ENCODE results near the gene MYCBPAP.

Gene MYCBPAP

DNA sequence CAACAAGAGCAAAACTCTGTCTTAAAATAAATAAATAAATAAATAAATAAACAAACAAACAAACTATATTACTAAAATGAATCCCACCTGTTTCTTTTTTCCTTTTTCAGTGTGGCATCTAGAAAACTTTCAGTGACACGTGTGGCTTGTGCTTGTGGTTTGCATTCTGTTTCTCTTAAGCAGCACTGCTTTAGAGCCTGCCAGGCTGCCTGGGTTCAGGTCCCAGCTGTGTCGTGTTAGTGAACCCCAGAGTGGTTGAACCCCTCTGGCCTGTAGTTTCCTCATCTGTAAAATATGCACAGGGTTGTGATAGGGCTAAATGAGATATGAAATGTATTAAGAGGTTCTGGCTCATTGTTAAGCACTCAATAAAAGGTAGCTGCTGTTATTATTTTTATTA is 12.2 kb downstream of the MYCBPAP start:
- no peak for DNase-seq

DNA sequence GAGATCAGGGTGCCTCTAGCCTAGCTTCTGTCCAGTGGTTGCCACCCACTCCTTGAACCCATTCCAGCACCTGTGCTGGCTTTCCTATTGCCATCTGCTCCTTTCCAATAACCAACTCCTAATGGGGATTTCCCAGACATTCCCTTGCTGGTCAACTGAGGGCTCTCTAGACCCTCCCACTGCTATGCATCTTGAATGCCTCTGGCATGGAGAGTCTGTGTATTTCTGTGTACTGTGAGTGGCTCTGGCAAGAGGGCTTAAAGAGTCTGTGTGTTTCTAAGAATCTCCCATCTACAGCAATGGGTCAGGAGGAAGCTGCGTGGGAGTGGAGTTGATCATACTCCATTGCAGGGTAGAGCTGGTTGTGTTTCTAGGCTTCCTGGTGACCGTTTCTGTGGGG is 13.3 kb downstream of the MYCBPAP start:
- no peak for DNase-seq

DNA sequence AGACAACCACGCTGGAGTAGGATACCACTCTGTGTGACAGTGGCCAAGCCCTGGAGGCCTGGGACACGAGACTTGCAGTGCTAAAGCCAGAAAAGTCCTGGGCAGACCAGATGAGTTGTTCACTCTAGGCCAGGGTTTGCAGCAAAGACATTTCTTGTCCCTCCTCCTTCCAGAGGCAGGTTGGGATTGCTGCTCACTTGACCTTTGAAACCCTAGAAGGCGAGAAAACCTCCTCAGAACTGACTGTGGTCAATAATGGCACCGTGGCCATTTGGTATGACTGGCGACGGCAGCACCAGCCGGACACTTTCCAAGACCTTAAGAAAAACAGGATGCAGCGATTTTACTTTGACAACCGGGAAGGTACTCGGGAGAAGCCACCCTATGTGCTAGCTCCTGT is 14.5 kb downstream of the MYCBPAP start:
- DNase-seq: no peak

DNA sequence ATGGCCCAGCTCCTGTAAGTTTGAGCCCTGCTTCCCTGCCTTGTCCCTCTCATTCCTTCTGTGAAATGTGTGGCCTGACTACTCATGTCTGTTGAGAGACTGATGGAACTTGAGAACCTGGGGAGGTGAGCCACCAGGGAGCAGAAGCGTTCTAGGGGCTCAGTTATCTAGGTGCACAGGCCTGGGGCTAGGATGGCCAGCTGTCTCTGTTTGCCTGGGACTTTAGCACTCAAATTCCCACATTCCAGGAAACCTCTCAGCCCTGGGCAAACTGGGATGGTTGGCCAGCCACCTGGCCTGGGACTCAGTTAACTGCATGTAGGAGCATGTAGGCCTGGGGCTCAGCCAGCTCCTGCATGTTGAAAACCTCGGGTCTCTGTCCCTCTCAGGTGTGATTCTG is 15.0 kb downstream of the MYCBPAP start:
- no peak for DNase-seq

DNA sequence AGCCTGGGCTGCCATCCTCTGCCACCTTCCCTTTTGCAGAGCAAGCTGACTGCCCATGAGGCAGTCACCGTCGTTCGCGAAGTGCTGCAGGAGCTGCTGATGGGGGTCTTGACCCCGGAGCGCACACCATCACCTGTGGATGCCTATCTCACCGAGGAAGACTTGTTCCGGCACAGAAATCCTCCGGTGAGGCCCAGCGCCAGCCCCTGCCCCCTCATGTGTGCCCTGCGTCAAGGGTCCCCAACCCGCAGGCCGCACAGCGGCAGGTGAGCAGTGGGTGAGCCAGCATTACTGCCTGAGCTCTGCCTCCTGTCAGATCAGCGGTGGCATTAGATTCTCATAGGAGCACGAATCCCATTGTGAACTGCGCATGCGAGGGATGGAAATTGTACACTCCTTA is 16.6 kb downstream of the MYCBPAP start:
- no peak for DNase-seq

DNA sequence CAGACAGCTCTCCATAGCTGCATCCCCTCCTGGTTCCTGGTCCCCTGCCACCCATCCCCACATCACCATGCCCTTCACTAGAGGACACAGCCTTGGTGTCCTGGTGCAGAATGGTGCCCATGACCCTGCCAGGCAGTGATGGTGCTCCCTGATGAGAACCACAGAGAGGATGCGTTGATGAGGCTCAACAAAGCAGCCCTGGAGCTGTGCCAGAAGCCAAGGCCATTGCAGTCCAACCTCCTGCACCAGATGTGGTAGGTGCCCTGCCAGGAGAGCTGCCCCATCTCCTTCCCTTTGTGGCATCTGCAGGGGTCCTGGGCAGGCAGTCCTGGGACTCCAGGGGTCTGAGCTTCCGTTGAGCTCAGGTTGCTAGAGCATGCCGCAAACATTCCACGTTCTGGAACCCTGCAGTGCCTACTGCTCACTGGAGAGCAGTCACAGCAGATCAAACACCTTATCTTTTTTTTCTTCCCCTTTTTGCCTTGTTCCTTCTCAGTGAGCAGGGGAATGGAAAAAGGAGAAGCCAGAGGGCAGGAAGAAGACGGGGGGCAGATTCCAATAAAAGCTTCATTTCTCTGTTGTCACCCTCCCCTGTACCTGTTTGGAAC is 19.0 kb downstream of the MYCBPAP start:
- no peak for DNase-seq

DNA sequence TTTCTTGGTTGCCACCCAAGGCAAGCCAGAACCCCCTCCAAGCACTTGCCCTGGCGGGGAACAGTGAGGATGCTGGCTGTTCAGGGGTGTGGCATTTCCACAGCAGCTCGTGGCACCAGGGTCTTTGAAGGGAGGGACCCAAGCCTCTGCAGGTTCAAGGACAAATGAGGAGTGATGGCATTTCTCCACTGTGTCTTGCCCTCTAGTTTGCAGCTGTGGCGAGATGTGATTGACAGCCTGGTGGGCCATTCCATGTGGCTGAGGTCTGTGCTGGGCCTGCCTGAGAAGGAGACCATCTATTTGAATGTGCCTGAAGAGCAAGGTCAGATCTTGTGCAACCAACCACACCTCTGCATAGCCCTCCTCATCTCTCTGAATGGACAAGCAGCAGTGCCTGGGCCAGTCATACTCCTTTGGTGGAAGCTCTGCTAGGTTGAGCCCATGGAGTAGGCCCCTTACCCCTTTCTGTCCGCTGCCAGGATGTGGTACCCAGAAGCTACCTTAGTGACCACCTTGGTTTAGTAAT is 19.8 kb downstream of the MYCBPAP start:
- DNase-seq: no peak

DNA sequence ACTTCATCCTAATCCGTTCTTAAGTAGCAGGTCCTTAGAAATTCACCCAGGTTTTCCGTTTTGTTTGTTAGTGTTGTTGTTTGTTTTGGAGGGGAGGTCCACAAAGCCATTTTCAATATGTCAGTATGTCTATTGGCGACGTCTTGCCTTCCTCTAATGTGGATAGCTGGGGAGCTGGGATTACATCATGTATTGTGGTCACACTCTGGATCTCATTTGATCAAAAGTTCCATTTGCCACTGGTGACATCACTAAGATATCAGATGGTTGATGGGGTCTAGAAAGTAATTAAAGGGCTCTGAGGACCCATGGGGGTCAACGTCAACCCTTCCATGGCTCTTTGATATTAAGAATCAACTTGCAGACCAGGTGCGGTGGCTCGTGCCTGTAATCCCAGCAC is 21.6 kb downstream of the MYCBPAP start:
- no peak for DNase-seq

DNA sequence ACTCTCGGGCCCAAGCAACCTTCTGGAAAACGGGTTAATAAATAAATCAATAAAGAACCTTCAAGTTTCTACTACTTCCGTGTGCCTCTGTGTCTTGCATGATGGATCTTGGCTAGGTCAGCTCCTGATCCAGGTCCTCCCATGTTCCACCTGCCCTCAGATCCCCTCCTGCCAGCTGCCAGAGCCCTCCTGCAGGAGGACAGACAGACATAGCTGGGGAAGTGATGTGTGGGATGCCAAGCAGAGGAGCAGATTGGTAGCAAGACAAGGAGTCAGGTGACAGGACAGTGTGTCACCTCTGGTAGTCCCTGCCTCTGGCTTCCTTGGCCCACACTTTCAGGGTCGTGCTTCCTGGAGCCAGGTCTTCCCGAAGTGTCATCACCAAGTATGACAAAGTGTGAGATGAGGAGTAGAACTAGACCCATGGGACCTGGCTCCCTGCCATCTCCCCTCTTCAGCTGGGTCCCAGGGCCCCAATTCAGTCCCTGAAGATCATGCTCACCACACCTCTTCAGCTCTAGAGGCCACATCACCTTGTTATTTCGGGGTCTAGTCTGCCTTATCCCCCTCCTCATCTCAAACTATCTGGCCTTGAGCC is 23.3 kb downstream of the MYCBPAP start:
- no peak for DNase-seq

DNA sequence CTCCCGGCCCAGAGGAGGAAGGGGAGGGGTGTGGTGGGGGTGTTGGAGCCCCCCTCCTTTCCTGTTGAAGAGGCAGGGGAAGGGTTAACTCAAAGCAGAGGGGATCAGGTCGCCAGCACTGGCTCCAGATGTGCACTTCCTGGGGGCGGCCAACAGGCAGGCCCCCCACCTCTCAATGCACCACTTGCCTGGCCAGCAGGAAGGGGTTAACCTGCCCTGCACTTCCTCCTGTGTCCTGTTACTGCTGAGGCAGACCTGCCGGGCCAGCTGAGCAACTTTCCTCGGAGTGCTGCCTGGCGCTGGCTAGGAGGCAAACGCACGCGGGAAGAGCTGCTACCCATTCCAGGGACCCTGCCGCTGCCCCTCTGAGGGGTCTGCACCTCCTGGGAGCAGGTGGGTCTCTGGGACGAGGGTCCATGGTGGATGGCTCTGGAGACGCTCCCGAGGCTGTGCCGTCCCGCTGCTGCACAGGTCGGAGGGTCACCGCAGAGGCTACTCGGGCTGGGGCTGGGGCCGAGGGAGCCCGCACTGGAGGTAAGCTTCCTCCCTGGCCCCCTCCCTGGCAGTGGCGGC is 24.3 kb downstream of the MYCBPAP start, which contains the start of gene EPN3:
TSS of gene EPN3 (plus strand) at position 284 of the 573 bp plus-strand sequence. CDS start 3,822 bp downstream, outside the sequence.
- DNase-seq: no peak

DNA sequence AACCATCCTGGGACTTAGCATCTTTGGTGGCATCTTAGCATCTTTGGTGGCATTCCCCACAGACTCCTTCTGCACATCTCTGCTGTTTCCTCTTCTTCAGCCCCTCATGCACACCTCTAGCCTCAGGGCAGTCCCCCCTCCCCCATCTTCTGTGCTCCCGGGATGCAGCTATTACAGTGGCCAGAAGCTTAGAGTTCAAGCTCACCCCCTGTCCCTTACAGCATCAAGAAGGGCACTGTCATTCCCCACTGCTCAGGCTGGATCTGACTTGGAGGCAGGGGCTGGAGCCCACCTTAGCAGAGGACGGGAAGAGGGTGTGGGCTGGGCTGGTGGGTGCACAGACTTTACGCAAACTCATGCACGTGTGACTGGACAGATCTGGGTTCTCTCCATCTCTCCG is 24.9 kb downstream of the MYCBPAP start:
- DNase-seq: no peak

DNA sequence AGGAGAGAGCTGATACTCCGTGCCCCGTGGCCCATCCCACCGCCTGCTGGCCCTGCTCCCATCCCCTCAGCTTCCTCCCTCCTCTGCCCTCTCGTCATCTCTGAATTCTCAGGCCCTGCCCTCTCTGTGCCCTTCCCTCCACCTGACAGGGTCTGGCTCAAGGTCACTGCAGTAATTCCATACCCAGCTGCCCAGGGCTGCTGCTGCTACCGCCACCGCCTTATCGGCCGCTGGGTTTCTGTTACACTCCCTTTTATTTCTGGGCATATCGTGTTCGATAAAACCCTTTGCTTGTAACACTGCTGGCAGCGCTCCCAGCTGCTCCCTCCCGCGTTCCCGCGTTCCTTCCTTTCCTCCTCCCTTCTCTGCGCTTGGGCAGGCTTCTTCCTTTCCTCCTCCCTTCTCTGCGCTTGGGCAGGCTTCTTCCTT is 25.5 kb downstream of the MYCBPAP start:
- DNase-seq: no peak

DNA sequence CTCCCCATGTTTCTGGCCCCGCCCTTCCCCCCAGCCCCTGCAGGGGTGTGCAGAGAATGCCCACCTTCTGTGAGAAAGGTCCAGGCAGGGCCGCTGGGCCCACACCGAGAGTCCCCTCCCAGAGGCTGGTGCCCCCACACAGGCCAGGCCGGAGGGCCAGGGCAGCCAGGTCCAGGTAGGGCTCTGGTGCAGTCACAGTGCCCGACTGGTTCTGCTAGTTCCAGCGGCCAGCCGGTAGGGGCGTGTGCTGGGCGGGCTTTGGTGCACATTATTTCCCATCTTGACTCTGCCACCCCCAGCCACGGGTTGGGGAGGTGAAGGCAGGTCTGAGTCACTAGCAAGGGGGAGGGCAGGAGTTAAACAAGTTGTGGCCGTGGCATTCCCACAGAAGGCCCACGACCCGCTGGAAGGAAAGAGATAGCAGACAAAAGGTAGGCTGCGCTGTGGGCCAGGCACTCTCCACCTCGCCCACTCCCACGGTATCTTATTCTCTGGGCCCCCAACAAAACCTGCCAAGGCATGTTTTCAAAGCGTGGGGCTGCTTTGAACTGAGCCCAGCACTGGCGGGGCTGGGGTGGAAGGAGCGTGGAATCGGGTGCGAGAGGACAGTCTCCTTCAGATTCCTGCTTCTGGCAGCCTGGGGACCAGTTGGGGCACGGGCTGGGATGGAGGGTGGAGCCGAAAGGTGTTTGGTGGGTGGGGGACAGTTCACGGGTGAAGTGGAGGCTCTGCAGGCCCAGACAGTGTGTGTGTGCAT is 26.2 kb downstream of the MYCBPAP start:
- peak; percentile 27 for DNase-seq

DNA sequence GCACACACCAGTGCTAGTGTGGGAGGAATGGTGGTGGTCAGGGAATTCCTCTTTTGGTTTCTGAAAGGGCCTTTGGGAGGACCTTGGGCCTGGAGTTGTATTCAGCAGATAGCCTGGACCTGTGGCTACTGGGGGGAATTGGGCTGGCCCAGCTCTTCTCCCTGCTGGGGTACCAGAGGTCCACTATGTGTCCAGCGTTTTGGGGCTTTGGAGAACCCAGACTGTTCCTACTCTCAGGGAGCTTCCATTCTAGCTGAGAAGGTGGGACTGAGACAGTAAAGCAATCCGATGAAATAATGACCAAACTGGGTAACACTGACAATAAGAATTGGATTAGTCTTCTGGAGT is 26.7 kb downstream of the MYCBPAP start:
- DNase-seq: no peak

DNA sequence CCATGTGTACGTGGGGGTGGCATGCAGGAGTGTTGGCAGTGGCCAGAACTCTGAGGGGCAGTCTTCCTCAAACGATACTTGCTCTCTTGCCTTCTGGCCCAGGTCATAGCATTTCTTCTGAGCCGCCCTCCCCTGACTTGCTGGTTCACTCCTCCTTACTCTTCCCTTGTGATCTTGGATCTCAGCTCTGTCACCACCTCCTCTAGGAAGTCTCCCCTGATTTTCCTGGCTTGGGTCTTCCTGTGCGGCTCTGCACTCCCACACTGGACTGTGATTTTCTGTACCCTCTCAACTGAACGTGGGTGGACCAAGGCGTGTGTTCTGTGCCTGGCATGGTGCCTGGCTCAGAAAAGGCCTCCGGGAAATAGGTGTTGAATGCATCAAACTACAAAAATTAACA is 27.2 kb downstream of the MYCBPAP start:
- no peak for DNase-seq

DNA sequence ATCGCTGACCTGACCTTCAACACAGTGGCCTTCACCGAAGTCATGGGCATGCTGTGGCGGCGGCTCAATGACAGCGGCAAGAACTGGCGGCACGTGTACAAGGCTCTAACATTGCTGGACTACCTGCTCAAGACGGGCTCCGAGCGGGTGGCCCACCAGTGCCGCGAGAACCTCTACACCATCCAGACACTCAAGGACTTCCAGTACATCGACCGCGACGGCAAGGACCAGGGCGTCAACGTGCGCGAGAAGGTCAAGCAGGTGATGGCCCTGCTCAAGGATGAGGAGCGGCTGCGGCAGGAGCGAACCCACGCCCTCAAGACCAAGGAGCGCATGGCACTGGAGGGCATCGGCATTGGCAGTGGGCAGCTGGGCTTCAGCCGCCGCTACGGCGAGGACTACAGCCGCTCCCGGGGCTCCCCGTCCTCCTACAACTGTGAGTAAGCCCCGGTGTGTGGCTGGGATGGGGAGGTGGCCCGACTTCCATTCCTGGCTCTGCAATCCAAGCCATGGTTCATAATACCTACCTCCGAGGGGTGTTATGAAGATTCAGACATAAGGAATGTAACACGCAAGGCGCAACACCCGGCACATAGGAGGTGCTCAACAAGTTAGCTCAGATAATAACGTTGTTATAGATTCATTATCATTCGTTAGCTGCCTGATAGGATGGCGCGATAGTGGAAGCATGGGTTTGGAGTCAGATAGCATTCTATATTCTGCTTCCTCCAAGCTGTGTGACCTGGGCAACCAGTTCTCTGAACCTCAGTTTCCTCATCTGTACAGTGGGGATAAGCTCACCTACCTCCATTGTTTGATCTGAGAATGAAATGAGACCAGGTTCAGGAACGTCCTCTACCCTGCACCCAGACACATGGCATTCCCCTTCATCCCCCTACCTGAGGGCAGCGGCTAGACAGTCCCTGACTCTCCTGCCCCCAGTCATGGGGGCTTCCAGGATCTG is 28.7 kb downstream of the MYCBPAP start:
- DNase-seq: no peak

DNA sequence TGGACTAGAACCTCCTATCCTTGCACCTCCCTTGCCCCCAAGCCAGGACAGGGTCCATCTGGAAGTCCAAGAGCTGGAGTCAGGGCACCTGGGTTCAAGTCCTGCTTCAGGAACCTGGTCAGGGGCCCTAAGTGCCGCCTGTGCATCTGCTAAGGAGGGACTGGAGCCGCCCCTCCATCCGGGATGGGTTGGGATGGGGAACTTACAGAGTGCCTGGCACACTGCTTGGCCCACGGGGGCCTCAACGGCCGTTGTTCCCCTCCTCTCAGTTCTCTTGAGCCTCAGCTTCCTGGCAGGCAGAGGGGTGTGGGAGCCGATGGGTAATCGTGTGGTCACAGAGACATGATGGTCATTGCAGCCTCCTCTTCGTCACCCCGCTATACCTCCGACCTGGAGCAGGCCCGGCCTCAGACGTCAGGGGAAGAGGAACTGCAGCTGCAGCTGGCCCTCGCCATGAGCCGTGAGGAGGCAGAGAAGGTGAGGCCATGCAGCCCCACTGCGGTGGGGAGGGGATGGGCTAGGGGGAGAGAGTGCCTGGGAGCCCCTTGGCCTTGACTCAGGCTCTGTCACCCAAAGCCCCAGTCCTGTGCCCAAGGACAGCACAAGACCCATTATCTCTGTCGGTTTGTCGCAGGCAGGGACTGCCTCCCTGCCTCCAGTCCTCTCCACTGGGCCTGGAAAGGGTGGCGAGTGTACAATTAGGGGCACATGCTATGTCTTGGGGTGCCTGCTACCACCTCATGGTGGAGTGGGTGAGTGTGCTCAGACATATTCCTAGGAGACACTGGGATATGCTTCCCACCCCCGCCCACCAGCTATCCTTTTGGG is 29.7 kb downstream of the MYCBPAP start:
- DNase-seq: no peak

DNA sequence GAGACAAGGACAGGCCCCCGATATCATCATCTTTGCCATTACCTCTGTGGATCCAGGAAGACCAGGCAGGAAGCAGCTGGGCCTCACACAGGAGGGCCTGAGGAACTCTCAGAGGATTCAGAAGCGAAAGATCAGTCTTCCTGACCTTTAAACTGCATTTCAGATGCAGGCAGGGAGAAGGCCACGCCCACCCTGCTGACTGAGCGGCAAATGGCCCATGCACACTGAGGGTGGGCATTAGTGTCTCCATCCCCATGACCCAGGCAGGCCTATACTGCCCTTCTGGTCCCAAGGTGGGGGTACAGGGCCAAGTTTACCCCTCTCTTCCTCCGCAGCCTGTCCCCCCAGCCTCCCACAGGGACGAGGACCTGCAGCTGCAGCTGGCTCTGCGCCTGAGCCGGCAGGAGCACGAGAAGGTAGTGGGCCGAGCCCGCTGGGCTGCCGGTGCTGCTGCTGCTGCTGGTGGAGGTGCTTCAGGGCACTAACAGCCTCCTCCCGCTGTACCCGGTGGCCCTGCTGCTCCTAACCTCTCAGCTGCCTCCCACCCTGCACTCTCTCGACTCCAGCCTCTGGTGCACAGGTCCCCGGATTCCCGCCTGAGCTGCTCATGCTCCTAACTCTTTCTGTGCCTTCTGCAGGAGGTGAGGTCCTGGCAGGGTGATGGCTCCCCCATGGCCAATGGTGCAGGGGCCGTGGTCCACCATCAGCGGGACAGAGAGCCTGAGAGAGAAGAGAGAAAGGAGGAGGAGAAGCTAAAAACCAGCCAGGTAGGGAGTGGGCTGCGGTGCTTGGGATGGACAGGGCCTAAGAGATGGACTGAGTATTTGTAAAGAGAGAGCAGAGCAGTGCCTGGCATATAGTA is 30.5 kb downstream of the MYCBPAP start:
- no peak for DNase-seq

DNA sequence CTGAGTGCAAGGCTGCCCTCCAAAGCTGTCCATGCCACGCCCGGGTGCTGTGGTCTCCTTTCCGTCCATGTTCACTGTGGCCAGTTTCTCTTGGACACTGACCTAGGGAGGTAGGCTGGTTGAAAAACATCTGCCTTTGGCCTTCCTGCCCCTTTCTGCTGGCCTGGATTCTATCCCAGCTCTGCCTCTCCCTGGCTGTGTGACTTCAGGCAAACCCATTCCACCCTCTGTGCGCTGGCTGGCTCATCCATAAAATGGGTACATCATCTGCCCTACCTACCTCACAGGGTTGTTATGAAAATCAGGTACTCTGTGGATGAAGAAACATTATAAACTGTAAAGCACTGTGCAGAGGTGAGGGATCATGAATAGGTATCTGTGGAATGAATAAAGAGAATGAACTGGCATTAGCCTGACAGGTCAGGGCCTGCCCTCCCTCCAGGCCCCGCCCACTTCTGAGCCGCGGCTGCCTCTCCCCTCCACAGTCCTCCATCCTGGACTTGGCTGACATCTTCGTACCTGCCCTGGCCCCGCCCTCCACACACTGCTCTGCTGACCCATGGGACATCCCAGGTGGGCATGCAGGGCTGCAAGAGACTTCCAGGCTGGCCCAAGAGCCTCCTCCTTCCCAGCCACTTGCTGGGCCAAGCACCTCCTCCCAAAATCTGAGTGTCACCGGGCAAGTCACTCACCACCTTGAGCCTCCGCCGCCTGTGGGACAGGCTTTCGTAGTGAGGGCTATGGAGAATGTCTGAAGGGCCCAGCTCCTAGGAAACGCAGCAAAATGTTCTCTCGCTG is 31.7 kb downstream of the MYCBPAP start:
- DNase-seq: no peak

All from activated CD4-positive, alpha-beta T cell treated with anti-CD3 and anti-CD28 coated beads, Interleukin-2, Interleukin-6, amounts not matched to agents 100 ng/mL and 50 ng/mL, durations not matched to agents 16 hours and 8 hours (primary cell).